ENCODE data around the gene UCHL3.

GRCh38 chr13:75651013-75651412 is 101.4 kb downstream of the UCHL3 start:
- TF ChIP-seq ZNF282 (CRISPR knock-in tag; IDR thresholded peaks at IDR 0.05) (no peak), NRF1 (conservative IDR thresholded peaks at IDR 0.05 in 1 of 2, IDR thresholded peaks at IDR 0.05 in 1 of 2) (no peak), MAFF (IDR thresholded peaks at IDR 0.05; ENCODE audit: low read length) (no peak), POLR2AphosphoS5 (IDR thresholded peaks at IDR 0.05; ENCODE audit: control insufficient read depth, insufficient read depth, low read depth, low read length) (no peak), CREB3 (tag; conservative IDR thresholded peaks at IDR 0.05; ENCODE audit: low read depth) (no peak), SP1 (CRISPR knock-in tag; IDR thresholded peaks at IDR 0.05) (no peak), CTCF (IDR thresholded peaks at IDR 0.05 in 2 of 3, conservative IDR thresholded peaks at IDR 0.05 in 1 of 3; ENCODE audit: insufficient read depth in 2 of 3, low read depth in 1 of 3, low read length in 3 of 3) (no peak), FOXP4 (CRISPR knock-in tag; IDR thresholded peaks at IDR 0.05; ENCODE audit: borderline replicate concordance) (no peak), CEBPZ (IDR thresholded peaks at IDR 0.05; ENCODE audit: borderline replicate concordance, low read depth, low read length) (no peak), CHD4 (IDR thresholded peaks at IDR 0.05; ENCODE audit: insufficient read depth, insufficient replicate concordance, low read depth, low read length, poor library complexity, severe bottlenecking) (no peak), NR1H2 (CRISPR knock-in tag; IDR thresholded peaks at IDR 0.05) (no peak), CEBPB (tag; IDR thresholded peaks at IDR 0.05) (no peak)

All from K562 (cell line).